Brain pericyte (primary cell): Measurements from ENCODE around the gene STRIP1.
"Not testable (repeated sequence)": the region's sequence is repeated elsewhere in the genome, so short reads cannot be mapped to it uniquely, and the experiment has no call there.

Experiments used
- DNase-seq: peaks from one replicate; pipeline ENCODE4 v3.0.0-alpha.2; 2012; ENCODE audit warnings: low read depth, low spot score

Gene STRIP1

GRCh38 chr1:110068646-110069403, 34.4 kb downstream of the STRIP1 start:
- DNase-seq, result no peak

GRCh38 chr1:110069404-110070281, 35.2 kb downstream of the STRIP1 start:
- DNase-seq, result no peak

- no peak for DNase-seq
These were observed 35.9 kb downstream of the STRIP1 start for GRCh38 chr1:110070282-110070669.

GRCh38 chr1:110070671-110071242, 36.3 kb downstream of the STRIP1 start, which contains the start of gene ALX3:
Gene ALX3, minus strand, starts transcription at chr1:110070672. Its CDS starts 60 bp downstream, at chr1:110070612.
- no peak for DNase-seq

GRCh38 chr1:110074166-110074565, 39.7 kb downstream of the STRIP1 start:
- no peak for DNase-seq

- DNase-seq, result no peak
These were observed 42.5 kb downstream of the STRIP1 start for GRCh38 chr1:110076789-110077500.

- DNase-seq, result not testable (repeated sequence)
These were observed 45.6 kb downstream of the STRIP1 start for GRCh38 chr1:110079995-110080394.

- DNase-seq, result no peak
These were observed 46.6 kb downstream of the STRIP1 start for GRCh38 chr1:110081061-110081460.

- no peak for DNase-seq
These were observed 48.1 kb downstream of the STRIP1 start for GRCh38 chr1:110082477-110082876.

GRCh38 chr1:110083061-110083865, 48.8 kb downstream of the STRIP1 start:
- DNase-seq, result no peak

- no peak for DNase-seq
These were observed 49.4 kb downstream of the STRIP1 start for GRCh38 chr1:110083866-110084226.

GRCh38 chr1:110084227-110085078, 50.0 kb downstream of the STRIP1 start:
- no peak for DNase-seq

GRCh38 chr1:110085671-110086070, 51.2 kb downstream of the STRIP1 start:
- no peak for DNase-seq

GRCh38 chr1:110086961-110087360, 52.5 kb downstream of the STRIP1 start:
- no peak for DNase-seq

GRCh38 chr1:110087812-110088738, 53.7 kb downstream of the STRIP1 start:
- DNase-seq, result no peak

- no peak for DNase-seq
These were observed 54.4 kb downstream of the STRIP1 start for GRCh38 chr1:110088739-110089316.

- no peak for DNase-seq
These were observed 55.3 kb downstream of the STRIP1 start for GRCh38 chr1:110089561-110090275.

- DNase-seq, result no peak
These were observed 57.0 kb downstream of the STRIP1 start for GRCh38 chr1:110091381-110091780.
